CD4-positive, alpha-beta T cell treated with Interleukin-17A for 1 hour (primary cell): Measurements from ENCODE around the gene SLC35A3.

Experiments used
- DNase-seq: peaks from one replicate; pipeline ENCODE4 v3.0.0-alpha.2; 2020

Gene SLC35A3

DNA sequence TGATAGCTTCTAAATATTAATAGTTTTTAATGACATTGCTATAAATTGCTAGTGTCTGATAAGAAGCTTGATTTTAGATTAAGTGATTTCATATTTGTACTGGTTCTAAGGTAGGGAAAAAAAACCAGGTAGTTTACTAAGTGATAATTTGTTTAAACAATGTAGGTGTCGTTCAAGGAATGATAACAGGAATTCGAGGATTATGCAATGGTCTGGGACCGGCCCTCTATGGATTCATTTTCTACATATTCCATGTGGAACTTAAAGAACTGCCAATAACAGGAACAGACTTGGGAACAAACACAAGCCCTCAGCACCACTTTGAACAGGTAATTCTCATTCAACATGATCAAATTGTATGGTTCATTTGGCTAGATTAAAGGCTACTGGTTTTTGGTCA lies 110.5 kb downstream of the SLC35A3 start:
- DNase-seq, result no peak
